HL-60/S4 treated with retinoic acid at 250 ng/mL for 4 days and 3 days (cell line): ENCODE results near the gene WSCD1.

Experiments used
- in situ Hi-C: fragments of 300-500 bp; cut with MboI; formaldehyde crosslinking; loops from 2 replicates; pipeline ENCODE4 v1.7.0; 2022; ENCODE audit warnings: low sequenced_read_pairs

The WSCD1 gene

GRCh38 chr17:6084311-6085161 lies 14.4 kb downstream of the WSCD1 start:
- in situ Hi-C loops = no loop called here

- in situ Hi-C loops = no loop called here
These were observed 15.6 kb downstream of the WSCD1 start for GRCh38 chr17:6085812-6086211.

DNA sequence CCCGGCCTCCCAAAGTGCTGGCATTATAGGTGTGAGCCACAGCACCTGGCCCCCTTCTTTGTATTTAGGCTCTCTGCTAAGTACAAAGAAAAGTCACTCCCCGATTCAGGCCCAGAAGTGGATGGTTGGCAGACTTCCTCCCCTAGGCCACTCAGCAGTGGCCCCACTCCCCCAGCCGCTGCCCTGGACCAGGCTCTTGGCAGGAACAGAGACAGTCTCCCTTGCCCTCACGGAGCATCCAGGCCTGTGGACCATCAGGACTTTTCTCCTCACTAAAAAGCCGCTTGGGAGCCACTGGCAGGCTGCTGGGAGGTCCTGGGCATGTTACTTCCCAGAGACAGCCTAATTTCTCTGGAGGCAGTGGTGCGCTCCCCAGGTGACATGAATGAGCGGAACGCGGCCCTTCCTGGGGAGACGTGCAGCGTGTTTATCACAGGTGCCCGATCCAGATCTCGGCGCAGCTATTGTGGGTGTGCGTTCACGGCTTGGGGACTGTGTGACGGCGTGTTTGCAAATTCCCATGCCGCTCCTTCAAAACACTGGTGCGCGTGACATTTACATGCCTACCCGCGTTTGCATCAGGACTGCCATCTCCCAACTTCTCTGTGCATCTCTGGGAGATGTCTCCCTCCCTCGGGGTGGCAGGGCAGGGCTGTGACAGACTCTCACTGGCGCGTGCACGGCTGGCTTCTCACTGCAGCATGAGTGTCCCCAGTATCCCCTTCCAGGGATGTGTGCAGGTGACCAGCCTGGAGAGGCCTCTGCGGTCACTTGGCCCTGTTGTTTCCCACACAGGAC lies 16.6 kb downstream of the WSCD1 start:
- in situ Hi-C loops = no loop called here

GRCh38 chr17:6088141-6088540 lies 18.0 kb downstream of the WSCD1 start:
- in situ Hi-C loops = no loop called here

DNA sequence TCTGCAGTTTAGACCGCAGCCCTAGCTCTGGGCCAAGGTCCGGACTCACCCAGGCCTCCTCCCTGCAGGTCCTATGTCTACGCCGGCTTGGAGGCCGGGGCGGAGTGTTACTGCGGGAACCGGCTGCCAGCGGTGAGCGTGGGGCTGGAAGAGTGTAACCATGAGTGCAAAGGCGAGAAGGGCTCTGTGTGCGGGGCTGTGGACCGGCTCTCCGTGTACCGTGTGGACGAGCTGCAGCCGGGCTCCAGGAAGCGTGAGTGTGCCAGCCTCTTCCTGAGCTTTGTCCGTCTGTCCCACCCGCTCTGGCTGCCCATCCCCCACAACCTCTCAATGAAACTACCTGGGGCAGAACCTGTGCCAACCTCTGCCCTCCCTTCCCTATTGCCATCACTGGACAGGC lies 20.1 kb downstream of the WSCD1 start:
- in situ Hi-C loops = no loop called here

DNA sequence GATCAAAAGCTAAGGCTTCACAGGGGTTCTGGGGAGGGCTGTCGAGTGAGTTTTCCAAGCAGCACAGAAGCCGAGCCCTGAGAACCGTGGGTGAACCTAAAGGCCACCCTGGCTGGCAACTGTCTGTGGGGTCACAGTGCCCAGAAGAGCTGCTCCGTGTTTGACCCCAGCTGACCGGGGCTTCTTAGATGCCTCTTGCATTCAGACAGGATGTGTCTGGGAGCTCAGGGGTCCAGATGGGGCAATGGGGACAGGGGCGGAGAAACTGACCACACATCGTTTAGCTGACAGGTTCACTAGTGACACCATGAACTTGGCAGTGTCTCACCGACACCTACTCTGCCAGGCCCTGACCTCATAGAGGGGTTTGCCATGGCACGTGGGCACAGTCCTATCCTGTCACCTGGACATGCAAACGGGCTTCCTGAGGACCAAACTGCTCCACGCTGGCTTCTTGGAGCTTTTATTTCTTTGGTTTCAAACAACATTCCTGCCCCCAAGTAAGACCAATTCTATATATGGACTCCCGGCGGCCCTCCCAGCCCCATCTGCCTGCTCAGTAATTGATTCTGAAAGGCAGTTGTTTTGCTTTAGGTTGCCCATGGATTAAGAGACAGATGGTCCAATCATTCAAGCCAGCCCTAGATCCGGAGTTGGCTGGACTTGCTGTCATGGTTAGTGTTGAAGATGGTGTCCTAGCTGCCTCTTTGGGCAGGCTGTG lies 22.2 kb downstream of the WSCD1 start:
- in situ Hi-C loops = no loop called here

DNA sequence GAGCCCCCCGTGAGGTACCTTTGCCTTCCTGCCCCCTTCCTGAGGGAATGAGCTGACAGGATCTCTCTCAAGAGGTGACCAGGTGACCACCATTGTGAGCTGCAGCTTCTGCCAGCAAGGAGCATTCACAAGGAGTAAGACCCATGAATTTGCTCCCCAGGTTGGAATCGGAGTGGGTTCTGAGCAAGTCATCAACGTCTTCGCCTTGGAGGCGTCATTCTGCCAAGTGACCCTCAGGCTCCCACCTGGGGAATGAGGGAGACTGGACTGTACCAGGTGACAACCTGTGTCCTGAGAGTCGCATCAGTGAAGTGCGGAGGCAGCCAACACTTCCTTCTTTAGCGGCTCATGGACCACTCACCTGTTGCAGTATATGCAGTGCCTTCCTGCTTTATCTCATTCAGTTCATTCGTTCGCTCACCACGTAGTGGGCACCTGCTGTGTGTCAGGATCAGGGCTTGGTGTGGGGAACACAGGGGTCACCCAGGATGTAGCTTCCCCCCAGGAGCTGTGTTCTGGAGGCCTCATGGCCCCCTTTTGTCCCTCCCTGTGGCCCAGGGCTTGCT lies 22.8 kb downstream of the WSCD1 start:
- in situ Hi-C loops = no loop called here

DNA sequence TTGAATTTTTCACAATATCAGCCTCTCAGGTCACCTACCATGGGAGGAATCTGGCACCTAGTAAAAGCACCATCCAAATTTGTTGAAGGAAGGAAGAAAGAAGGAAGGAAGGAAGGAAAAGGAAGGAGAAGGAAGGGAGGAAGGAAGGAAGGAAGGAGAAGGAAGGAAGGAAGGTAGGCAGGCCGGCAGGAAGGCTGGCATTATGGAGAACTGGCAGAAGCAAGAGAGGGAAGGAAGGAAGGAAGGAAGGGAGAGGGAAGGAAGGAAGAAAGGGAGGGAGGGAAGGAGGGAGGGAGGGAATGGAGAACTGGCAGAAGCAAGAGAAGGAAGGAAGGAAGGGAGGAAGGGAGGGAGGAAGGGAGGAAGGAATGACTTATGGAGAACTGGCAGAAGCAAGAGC lies 24.3 kb downstream of the WSCD1 start:
- in situ Hi-C loops = no loop called here

DNA sequence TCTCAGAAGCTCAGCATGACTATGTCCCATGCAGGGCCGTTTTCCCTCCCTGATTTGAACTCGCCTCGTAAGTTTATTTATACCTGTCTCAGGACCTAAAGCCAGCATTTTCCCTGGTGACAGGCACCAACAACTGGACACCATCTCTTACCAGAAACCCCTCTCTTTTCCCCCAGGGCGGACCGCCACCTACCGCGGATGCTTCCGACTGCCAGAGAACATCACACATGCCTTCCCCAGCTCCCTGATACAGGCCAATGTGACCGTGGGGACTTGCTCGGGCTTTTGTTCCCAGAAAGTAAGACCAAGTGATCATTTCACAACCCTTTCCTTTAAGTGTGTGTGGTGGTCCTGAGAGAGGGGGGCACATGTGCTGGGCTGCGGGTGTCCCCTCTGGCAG lies 24.7 kb downstream of the WSCD1 start:
- in situ Hi-C loops = no loop called here

- in situ Hi-C loops = no loop called here
These were observed 25.3 kb downstream of the WSCD1 start for GRCh38 chr17:6095501-6095900.

GRCh38 chr17:6096201-6097004 lies 26.2 kb downstream of the WSCD1 start:
- in situ Hi-C loops = no loop called here

DNA sequence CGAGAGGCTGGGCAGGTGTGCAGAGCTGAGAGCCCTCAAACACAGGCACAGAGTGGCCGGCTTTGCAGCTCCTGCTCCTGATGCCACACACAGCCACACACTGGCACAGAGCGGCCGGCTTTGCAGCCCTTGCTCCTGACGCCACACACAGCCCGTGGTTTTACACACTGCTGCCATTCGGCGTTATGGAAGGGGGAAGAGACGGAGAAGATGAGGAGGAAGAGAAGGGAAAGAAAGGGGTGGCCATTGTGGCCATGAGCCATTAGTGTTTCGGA lies 26.8 kb downstream of the WSCD1 start:
- in situ Hi-C loops = no loop called here

- in situ Hi-C loops = no loop called here
These were observed 28.1 kb downstream of the WSCD1 start for GRCh38 chr17:6098050-6098822.

- in situ Hi-C loops = no loop called here
These were observed 28.6 kb downstream of the WSCD1 start for GRCh38 chr17:6098823-6099180.

DNA sequence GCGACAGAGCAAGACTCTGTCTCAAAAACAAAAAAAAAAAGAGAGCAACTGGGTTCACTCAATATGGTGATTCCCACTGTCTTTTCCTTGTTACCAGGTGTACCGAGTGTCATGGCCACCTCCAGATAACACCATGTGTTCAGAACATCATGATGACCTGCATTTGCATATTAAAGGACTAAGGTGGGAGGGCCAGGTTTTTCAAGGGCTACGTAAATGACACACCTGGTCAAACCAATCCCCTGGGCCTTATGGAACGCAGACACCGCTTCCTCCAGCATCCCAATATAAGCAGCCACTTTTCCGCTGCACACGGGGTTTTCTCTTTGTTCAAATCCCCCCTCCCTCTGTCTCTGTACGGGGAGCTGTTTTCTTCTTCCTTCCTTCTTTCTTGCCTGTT lies 29.3 kb downstream of the WSCD1 start:
- in situ Hi-C loops = no loop called here

DNA sequence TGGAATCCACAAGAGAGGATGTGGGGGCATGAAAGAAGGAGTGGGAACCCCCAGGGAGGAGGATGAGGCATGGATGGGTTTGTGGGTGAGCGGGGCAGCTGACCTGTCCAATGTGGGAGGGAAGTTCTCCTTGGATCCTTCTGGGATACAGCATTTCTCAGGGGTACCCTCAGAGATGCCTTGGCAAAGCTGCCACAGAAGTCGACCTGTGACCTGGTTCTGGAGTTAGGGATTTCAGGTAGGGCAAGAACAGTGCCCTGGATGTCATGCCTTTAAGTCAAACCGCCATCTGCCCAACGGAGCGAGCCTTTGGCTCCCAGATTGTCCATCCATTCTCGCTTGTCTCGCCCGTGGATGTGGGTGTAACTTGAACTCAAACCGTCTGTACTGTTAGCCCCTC lies 30.0 kb downstream of the WSCD1 start:
- in situ Hi-C loops = no loop called here

DNA sequence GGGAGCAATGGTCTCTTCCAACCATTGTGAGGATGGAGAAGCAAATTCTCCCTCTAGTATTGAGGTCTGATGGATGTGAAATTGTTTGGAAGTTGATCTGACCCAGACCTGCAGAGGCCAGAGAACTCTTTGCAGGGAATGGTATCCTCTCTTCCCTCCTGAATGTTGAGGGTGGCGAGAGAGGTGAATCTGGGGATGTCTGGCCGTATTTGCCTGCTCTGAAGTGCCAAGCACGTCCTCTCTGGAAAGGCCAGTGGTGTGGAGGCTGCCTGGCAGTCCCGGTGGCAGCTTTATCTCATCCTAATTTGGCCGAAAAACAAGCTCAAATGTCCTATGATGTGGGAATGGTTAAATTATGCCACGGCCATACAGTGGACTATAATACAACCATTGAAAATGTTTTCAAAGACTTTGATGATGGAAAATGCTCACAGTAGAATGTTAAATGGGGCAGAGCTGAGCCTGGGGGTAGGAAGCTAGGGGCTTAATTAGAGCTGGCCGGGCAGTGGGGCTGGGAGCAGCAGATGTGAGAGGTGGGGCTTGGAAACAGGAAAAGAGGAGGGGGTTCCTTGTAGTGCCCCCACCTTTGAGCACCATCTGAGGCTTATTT lies 30.8 kb downstream of the WSCD1 start:
- in situ Hi-C loops = no loop called here

DNA sequence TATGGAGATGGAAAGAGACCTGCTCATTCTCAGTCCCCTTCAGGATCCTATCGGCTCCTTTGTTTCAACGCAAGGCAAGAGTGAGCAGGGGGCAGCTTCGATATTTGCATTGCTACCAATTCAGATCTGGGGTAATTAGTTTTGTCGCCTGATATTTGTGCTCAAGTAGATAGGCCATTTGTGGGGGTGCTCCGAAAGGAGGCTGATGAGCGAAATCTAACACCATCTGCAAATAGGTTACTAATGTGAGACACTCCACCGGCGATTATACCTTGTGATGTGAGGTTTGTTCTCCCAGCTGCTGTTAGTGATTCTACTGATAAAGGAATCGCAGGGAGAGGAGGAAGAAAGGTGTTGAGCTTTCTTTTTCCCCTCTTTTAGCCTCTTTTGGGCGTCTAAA lies 31.5 kb downstream of the WSCD1 start:
- in situ Hi-C loops = no loop called here

- in situ Hi-C loops = no loop called here
These were observed 32.4 kb downstream of the WSCD1 start for GRCh38 chr17:6102615-6103014.
